ENCODE data around the gene SLC25A53. TPM values are rescaled to one million over a fixed set of nuclear protein-coding genes. Genes with fewer than 3 reads are reported as not detected.

SLC25A53 gene, protein sequence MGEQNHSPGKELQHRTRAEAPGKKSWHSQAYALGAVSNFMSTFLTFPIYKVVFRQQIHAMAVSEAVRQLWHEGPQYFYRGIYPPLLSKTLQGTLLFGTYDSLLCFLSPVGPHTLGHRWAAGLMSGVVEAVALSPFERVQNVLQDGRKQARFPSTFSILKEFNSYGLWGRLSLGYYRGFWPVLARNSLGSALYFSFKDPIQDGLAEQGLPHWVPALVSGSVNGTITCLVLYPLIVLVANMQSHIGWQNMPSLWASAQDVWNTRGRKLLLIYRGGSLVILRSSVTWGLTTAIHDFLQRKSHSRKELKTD
- 3.3 and 5.0 TPM in 2 replicates for polyA plus RNA-seq (2011; rRNA removed)
- 3.9 and 4.3 TPM in 2 replicates for polyA plus RNA-seq (2012; cell fraction: cytosol; rRNA removed)
- 2.1 and 2.2 TPM in 2 replicates for polyA plus RNA-seq (2012; cell fraction: nucleus; rRNA removed)
- 4.6 to 5.5 TPM (median 4.9 TPM) in 3 replicates for polyA plus RNA-seq (2017; fragmentation: RNase III; extraction: RNeasy Plus Mini Kit Qiagen cat#74134 plus additional on column Dnase treatment)
- 3.0 and 5.0 TPM in 2 replicates for polyA minus RNA-seq (2011; rRNA and poly(A)+ RNA removed)

DNA sequence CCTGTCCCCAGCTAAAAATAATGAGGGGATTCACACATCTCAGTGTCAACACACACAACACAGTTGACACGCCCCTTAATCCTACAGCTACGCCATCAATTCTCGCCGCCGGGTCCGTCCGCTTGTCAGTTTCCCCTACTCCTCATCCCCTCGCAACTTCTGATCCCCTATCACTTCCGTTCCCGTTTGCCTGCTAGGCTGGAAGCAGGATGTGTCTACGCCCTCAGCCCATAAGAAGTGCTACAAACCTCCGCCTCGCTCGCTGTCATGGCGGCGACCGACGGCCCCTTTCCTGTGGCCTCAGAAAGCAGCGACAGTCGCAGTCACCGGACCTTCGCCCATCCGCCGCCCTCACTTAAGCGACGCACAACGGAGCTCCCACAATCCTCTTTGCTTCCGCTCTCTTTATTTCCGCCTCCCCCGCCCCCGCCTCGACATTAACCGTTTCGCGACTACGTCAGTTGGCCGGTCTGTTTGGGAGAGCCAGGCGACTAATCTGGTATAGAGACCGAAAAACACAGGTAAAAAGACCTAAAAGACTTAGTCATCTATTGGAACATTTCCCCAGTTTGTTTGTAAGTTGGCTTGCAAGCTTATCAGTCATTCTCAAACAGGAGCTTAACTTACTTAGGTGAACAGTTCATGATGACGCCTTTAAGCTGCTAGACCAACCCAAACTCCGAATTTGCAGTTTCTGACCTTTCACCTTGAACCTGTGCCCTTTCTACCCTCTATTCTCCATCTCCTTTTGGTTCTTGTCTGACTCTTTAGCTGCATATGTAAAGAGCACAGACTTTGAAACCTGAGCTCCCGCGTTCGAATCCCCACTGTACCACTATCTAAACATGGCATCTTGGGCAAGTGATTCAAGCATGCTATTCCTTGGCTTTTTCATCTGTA, at the start of gene SLC25A53:
TSS of gene SLC25A53 (minus strand) at position 380 of the 900 bp plus-strand sequence. CDS start 51,752 bp downstream, outside the sequence.
- ATAC-seq (peak; percentile 97 to 98), FAIRE-seq (no peak), DNase-seq (ENCODE audit: low read depth in 1 of 2, low spot score in 1 of 2) (peak; percentile 59 to 90)
- under 1% methylated on average over 30 of the region's 44 CpGs for WGBS (ENCODE audit: missing lambda C conversion rate)
- Histone ChIP-seq H3K4me1 (peaks cover 12% of the 10 kb centered on the region; the same call in 1 of the 3 replicates), H3K9me3 (no peaks in the 10 kb centered on the region), H3K4me2 (peak within 1 kb of the TSS; percentile 84), H3K27ac (peak within 1 kb of the TSS; percentile 98 to 99), H3K4me3 (peak within 1 kb of the TSS; percentile 72)
- CTCF ChIA-PET, result interaction anchor here (1.0 to 1.1 kb wide), 2 partner anchors 9 to 40 kb away, joined by 3 to 4 read pairs; partner anchors contain the start of gene FAM199X
- POLR2A ChIA-PET, result interaction anchor here (0.6 to 2.1 kb wide), 4 partner anchors 9 to 591 kb away, joined by 3 to 51 read pairs (median 4); partner anchors contain the start of genes FAM199X and MORF4L2
- TF ChIP-seq JUN (IDR thresholded peaks at IDR 0.05) (peak in 1 of 2 experiments; percentile 79; a peak in 4 of 5 replicates), CBX2 (IDR thresholded peaks at IDR 0.05; ENCODE audit: borderline replicate concordance, low read depth) (no peak), PHF8 (IDR thresholded peaks at IDR 0.05; ENCODE audit: borderline replicate concordance, low read depth) (peak; percentile 67; the same call in 1 of the 2 replicates), ZC3H11A (IDR thresholded peaks at IDR 0.05) (no peak), RAD21 (conservative IDR thresholded peaks at IDR 0.05 in 1 of 2, IDR thresholded peaks at IDR 0.05 in 1 of 2) (no peak), TP53 (CRISPR knock-in tag; IDR thresholded peaks at IDR 0.05) (no peak), FOXS1 (CRISPR knock-in tag; IDR thresholded peaks at IDR 0.05) (no peak), HOXB5 (CRISPR knock-in tag; IDR thresholded peaks at IDR 0.05) (no peak), SMC3 (IDR thresholded peaks at IDR 0.05) (no peak), HOXB13 (CRISPR knock-in tag; IDR thresholded peaks at IDR 0.05; ENCODE audit: low read depth) (no peak), MAZ (IDR thresholded peaks at IDR 0.05; ENCODE audit: borderline replicate concordance, low read depth, low read length) (no peak), KDM5A (IDR thresholded peaks at IDR 0.05) (peak; percentile 95), FOSL2 (IDR thresholded peaks at IDR 0.05) (no peak), FOSL2 (CRISPR knock-in tag; IDR thresholded peaks at IDR 0.05) (no peak), ZFP36 (IDR thresholded peaks at IDR 0.05; ENCODE audit: borderline replicate concordance, partially characterized antibody) (no peak), JUNB (IDR thresholded peaks at IDR 0.05) (no peak), HDAC2 (IDR thresholded peaks at IDR 0.05) (0 out of 2 replicates have a peak, but pooled peaks have one; percentile 30), EP300 (IDR thresholded peaks at IDR 0.05) (no peak), FOSB (CRISPR knock-in tag; IDR thresholded peaks at IDR 0.05) (no peak), ZSCAN20 (CRISPR knock-in tag; IDR thresholded peaks at IDR 0.05) (no peak), RCOR1 (IDR thresholded peaks at IDR 0.05; ENCODE audit: low read depth, low read length) (no peak), RARB (CRISPR knock-in tag; IDR thresholded peaks at IDR 0.05) (no peak), POLR2A (IDR thresholded peaks at IDR 0.05; ENCODE audit: low read length) (peak; percentile 54; the same call in 1 of the 2 replicates)
- TF ChIP-seq, protein P1, sequence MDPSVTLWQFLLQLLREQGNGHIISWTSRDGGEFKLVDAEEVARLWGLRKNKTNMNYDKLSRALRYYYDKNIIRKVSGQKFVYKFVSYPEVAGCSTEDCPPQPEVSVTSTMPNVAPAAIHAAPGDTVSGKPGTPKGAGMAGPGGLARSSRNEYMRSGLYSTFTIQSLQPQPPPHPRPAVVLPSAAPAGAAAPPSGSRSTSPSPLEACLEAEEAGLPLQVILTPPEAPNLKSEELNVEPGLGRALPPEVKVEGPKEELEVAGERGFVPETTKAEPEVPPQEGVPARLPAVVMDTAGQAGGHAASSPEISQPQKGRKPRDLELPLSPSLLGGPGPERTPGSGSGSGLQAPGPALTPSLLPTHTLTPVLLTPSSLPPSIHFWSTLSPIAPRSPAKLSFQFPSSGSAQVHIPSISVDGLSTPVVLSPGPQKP (IDR thresholded peaks at IDR 0.05; ENCODE audit: low read depth, low read length), result no peak
- TF ChIP-seq, protein P2, sequence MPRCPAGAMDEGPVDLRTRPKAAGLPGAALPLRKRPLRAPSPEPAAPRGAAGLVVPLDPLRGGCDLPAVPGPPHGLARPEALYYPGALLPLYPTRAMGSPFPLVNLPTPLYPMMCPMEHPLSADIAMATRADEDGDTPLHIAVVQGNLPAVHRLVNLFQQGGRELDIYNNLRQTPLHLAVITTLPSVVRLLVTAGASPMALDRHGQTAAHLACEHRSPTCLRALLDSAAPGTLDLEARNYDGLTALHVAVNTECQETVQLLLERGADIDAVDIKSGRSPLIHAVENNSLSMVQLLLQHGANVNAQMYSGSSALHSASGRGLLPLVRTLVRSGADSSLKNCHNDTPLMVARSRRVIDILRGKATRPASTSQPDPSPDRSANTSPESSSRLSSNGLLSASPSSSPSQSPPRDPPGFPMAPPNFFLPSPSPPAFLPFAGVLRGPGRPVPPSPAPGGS (IDR thresholded peaks at IDR 0.05), result no peak
- TF ChIP-seq, protein P3, sequence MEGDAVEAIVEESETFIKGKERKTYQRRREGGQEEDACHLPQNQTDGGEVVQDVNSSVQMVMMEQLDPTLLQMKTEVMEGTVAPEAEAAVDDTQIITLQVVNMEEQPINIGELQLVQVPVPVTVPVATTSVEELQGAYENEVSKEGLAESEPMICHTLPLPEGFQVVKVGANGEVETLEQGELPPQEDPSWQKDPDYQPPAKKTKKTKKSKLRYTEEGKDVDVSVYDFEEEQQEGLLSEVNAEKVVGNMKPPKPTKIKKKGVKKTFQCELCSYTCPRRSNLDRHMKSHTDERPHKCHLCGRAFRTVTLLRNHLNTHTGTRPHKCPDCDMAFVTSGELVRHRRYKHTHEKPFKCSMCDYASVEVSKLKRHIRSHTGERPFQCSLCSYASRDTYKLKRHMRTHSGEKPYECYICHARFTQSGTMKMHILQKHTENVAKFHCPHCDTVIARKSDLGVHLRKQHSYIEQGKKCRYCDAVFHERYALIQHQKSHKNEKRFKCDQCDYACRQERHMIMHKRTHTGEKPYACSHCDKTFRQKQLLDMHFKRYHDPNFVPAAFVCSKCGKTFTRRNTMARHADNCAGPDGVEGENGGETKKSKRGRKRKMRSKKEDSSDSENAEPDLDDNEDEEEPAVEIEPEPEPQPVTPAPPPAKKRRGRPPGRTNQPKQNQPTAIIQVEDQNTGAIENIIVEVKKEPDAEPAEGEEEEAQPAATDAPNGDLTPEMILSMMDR (IDR thresholded peaks at IDR 0.05), result no peak
- TF ChIP-seq, protein P4, sequence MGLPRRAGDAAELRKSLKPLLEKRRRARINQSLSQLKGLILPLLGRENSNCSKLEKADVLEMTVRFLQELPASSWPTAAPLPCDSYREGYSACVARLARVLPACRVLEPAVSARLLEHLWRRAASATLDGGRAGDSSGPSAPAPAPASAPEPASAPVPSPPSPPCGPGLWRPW (IDR thresholded peaks at IDR 0.05), result no peak
- TF ChIP-seq, protein P5, sequence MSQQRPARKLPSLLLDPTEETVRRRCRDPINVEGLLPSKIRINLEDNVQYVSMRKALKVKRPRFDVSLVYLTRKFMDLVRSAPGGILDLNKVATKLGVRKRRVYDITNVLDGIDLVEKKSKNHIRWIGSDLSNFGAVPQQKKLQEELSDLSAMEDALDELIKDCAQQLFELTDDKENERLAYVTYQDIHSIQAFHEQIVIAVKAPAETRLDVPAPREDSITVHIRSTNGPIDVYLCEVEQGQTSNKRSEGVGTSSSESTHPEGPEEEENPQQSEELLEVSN (IDR thresholded peaks at IDR 0.05; ENCODE audit: borderline replicate concordance, low read depth), result no peak
- TF ChIP-seq, protein P6, sequence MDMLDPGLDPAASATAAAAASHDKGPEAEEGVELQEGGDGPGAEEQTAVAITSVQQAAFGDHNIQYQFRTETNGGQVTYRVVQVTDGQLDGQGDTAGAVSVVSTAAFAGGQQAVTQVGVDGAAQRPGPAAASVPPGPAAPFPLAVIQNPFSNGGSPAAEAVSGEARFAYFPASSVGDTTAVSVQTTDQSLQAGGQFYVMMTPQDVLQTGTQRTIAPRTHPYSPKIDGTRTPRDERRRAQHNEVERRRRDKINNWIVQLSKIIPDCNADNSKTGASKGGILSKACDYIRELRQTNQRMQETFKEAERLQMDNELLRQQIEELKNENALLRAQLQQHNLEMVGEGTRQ (IDR thresholded peaks at IDR 0.05), result no peak

Measured in A549 (cell line).